KOPT-K1 (cell line): Measurements from ENCODE around the gene NCS1.

Experiments
- H3K27ac ChIP-seq: fragments of 200-600 bp; sonication (generic); 2 replicates; pipeline ENCODE4 v1.5.1; 2016; ENCODE audit warnings: antibody characterized with exemption, mild to moderate bottlenecking, low read depth, low read length; ENCODE audit not compliant: poor library complexity, severe bottlenecking
- H3K36me3 ChIP-seq: fragments of 200-600 bp; sonication (generic); 2 replicates; pipeline ENCODE4 v1.5.1; 2017; ENCODE audit warnings: antibody characterized with exemption, mild to moderate bottlenecking, low read length, moderate library complexity; ENCODE audit not compliant: insufficient read depth
- H3K9me3 ChIP-seq: fragments of 200-600 bp; sonication (generic); 2 replicates; pipeline ENCODE4 v1.5.1; 2017; ENCODE audit warnings: antibody characterized with exemption, low read length, mild to moderate bottlenecking; ENCODE audit not compliant: insufficient read depth, poor library complexity, severe bottlenecking

Gene NCS1

GRCh38 chr9:130237763-130238524, 65.7 kb downstream of the NCS1 start:
- Histone ChIP-seq H3K36me3 (no peaks in the 10 kb centered on the region), H3K27ac (no peak overlapping the region), H3K9me3 (no peaks in the 10 kb centered on the region)

GRCh38 chr9:130239363-130239695, 67.1 kb downstream of the NCS1 start:
- Histone ChIP-seq H3K9me3 (no peaks in the 10 kb centered on the region), H3K36me3 (no peaks in the 10 kb centered on the region), H3K27ac (no peak overlapping the region)

- no peaks in the 10 kb centered on the region for H3K9me3 ChIP-seq
- H3K27ac ChIP-seq, result no peak overlapping the region
- no peaks in the 10 kb centered on the region for H3K36me3 ChIP-seq
Observed at GRCh38 chr9:130239741-130240241, 67.6 kb downstream of the NCS1 start.

- Histone ChIP-seq H3K36me3 (no peaks in the 10 kb centered on the region), H3K9me3 (no peaks in the 10 kb centered on the region), H3K27ac (no peak overlapping the region)
Observed at GRCh38 chr9:130240410-130241197, 68.4 kb downstream of the NCS1 start.

- Histone ChIP-seq H3K9me3 (no peaks in the 10 kb centered on the region), H3K36me3 (no peaks in the 10 kb centered on the region), H3K27ac (no peak overlapping the region)
Observed at GRCh38 chr9:130241198-130241535, 69.0 kb downstream of the NCS1 start.

GRCh38 chr9:130242270-130243014, 70.2 kb downstream of the NCS1 start:
- Histone ChIP-seq H3K36me3 (no peaks in the 10 kb centered on the region), H3K9me3 (no peaks in the 10 kb centered on the region), H3K27ac (no peak overlapping the region)

GRCh38 chr9:130243015-130243881, 71.0 kb downstream of the NCS1 start:
- Histone ChIP-seq H3K36me3 (no peaks in the 10 kb centered on the region), H3K9me3 (no peaks in the 10 kb centered on the region), H3K27ac (no peak overlapping the region)

- Histone ChIP-seq H3K9me3 (no peaks in the 10 kb centered on the region), H3K36me3 (no peaks in the 10 kb centered on the region), H3K27ac (no peak overlapping the region)
Observed at GRCh38 chr9:130243882-130244170, 71.6 kb downstream of the NCS1 start.

- no peaks in the 10 kb centered on the region for H3K9me3 ChIP-seq
- no peak overlapping the region for H3K27ac ChIP-seq
- no peaks in the 10 kb centered on the region for H3K36me3 ChIP-seq
Observed at GRCh38 chr9:130244548-130245165, 72.5 kb downstream of the NCS1 start.

GRCh38 chr9:130245474-130245873, 73.3 kb downstream of the NCS1 start:
- Histone ChIP-seq H3K9me3 (no peaks in the 10 kb centered on the region), H3K27ac (no peak overlapping the region), H3K36me3 (no peaks in the 10 kb centered on the region)

GRCh38 chr9:130246126-130246525, 73.9 kb downstream of the NCS1 start:
- no peaks in the 10 kb centered on the region for H3K36me3 ChIP-seq
- peaks cover 5% of the 10 kb centered on the region for H3K9me3 ChIP-seq
- H3K27ac ChIP-seq, result no peak overlapping the region

GRCh38 chr9:130254747-130255630, 82.8 kb downstream of the NCS1 start:
- H3K9me3 ChIP-seq, result peaks cover 22% of the 10 kb centered on the region
- H3K27ac ChIP-seq, result no peak overlapping the region
- no peaks in the 10 kb centered on the region for H3K36me3 ChIP-seq

- H3K9me3 ChIP-seq, result peaks cover 21% of the 10 kb centered on the region
Observed at GRCh38 chr9:130255631-130256134, 83.5 kb downstream of the NCS1 start.

More at GRCh38 chr9:130255631-130256134, 83.5 kb downstream of the NCS1 start:
- no peak overlapping the region for H3K27ac ChIP-seq
- no peaks in the 10 kb centered on the region for H3K36me3 ChIP-seq
